Keratinocyte (primary cell): ENCODE data around the gene SNX30. TPM values are rescaled to one million over a fixed set of nuclear protein-coding genes. Genes with fewer than 3 reads are reported as not detected.

Experiments used
- DNase-seq: peaks from one replicate; pipeline ENCODE4 v3.0.0-alpha.2; 2011; ENCODE audit warnings: low read depth, missing footprints, low spot score
- FAIRE-seq: peaks from 2 replicates; lab custom pipeline; 2011; peaks lifted over from hg19 to GRCh38; lab: Jason Lieb, UNC
- H2AFZ ChIP-seq: 2 replicates; pipeline ENCODE4 v1.6.0; 2012; ENCODE audit warnings: low read length, control low read depth, inconsistent platforms; ENCODE audit not compliant: control insufficient read depth
- H3K27ac ChIP-seq: 2 replicates; pipeline ENCODE4 v1.5.1; 2011; ENCODE audit warnings: low read length; ENCODE audit not compliant: control insufficient read depth, insufficient read depth
- H3K27me3 ChIP-seq: 3 replicates; pipeline ENCODE4 v1.6.0; 2011; ENCODE audit warnings: low read length; ENCODE audit not compliant: control insufficient read depth, insufficient read depth; ENCODE audit errors: extremely low read depth
- H3K36me3 ChIP-seq, 2 experiments: 2 replicates in 1 of 2; 3 replicates in 1 of 2; pipeline ENCODE4 v1.5.1; 2011; ENCODE audit warnings: low read length in 2 of 2, mild to moderate bottlenecking in 1 of 2; ENCODE audit not compliant: control insufficient read depth in 2 of 2, insufficient read depth in 2 of 2; ENCODE audit errors: extremely low read depth in 1 of 2
- H3K4me1 ChIP-seq: 3 replicates; pipeline ENCODE4 v1.5.1; 2011; ENCODE audit warnings: low read length; ENCODE audit not compliant: control insufficient read depth, insufficient read depth; ENCODE audit errors: extremely low read depth
- H3K4me2 ChIP-seq: 3 replicates; pipeline ENCODE4 v1.6.0; 2011; ENCODE audit warnings: low read depth, low read length; ENCODE audit not compliant: control insufficient read depth, insufficient read depth; ENCODE audit errors: extremely low read depth
- H3K4me3 ChIP-seq, 3 experiments: fragments of 200-600 bp in 1 of 3; sonication (generic) in 1 of 3; 2 replicates in 2 of 3; 3 replicates in 1 of 3; pipeline ENCODE4 v1.5.1; 2011 to 2016; ENCODE audit warnings: low read length in 3 of 3, mild to moderate bottlenecking in 3 of 3, control low read depth in 2 of 3, inconsistent platforms in 1 of 3, low read depth in 1 of 3, mixed read lengths in 1 of 3, mixed run types in 1 of 3, moderate library complexity in 1 of 3; ENCODE audit not compliant: control insufficient read depth in 2 of 3, insufficient read depth in 2 of 3; ENCODE audit errors: extremely low read depth in 1 of 3
- H3K79me2 ChIP-seq: 2 replicates; pipeline ENCODE4 v1.6.0; 2012; ENCODE audit warnings: low read length; ENCODE audit not compliant: control insufficient read depth, insufficient read depth
- H3K9ac ChIP-seq: 3 replicates; pipeline ENCODE4 v1.6.0; 2011; ENCODE audit warnings: low read length; ENCODE audit not compliant: control insufficient read depth, insufficient read depth; ENCODE audit errors: extremely low read depth
- H3K9me1 ChIP-seq: 3 replicates; pipeline ENCODE4 v1.6.0; 2011; ENCODE audit warnings: low read length; ENCODE audit not compliant: control insufficient read depth, insufficient read depth; ENCODE audit errors: extremely low read depth
- H3K9me3 ChIP-seq: 2 replicates; pipeline ENCODE4 v1.5.1; 2012; ENCODE audit warnings: low read depth, low read length; ENCODE audit not compliant: control insufficient read depth
- H4K20me1 ChIP-seq: 3 replicates; pipeline ENCODE4 v1.6.0; 2011; ENCODE audit warnings: low read length; ENCODE audit not compliant: control insufficient read depth, insufficient read depth; ENCODE audit errors: extremely low read depth
- EZH2 ChIP-seq: IDR thresholded peaks from one replicate; pipeline ENCODE4 v1.6.1; 2012; ENCODE audit warnings: inconsistent platforms, mild to moderate bottlenecking, low read length, moderate library complexity
- dilution Hi-C: fragments of 300-500 bp; cut with MboI; formaldehyde crosslinking; loops from one replicate; pipeline ENCODE4 v1.7.0; 2020; ENCODE audit warnings: low sequenced_read_pairs; ENCODE audit not compliant: extremely low pct_ligation_motif_present
- polyA plus RNA-seq, 5 experiments: library from polyadenylated mRNA; depleted of rRNA in 3 of 5; stranded (reverse) in 3 of 5; stranded (forward) in 1 of 5; unstranded in 1 of 5; fragments of >200 nt; gene quantifications; 1 replicate in 1 of 5; 2 replicates in 3 of 5; 3 replicates in 1 of 5; pipeline versions ENCODE4 v1.2.1 to v1.2.3, GENCODE V29; 2011 to 2012; ENCODE audit warnings: missing spikeins in 2 of 5, low read depth in 1 of 5, low replicate concordance in 1 of 5
- TF ChIP-seq, protein P1 (sequence below), 3 experiments: IDR thresholded peaks in 1 of 3; conservative IDR thresholded peaks in 1 of 3; optimal IDR thresholded peaks in 1 of 3; 2 replicates in 2 of 3; 3 replicates in 1 of 3; pipeline versions ENCODE3 to v1.5.1; 2011; ENCODE audit warnings: low read length in 3 of 3, mild to moderate bottlenecking in 3 of 3, moderate library complexity in 2 of 3, control low read depth in 1 of 3, inconsistent platforms in 1 of 3; ENCODE audit not compliant: insufficient read depth in 2 of 3; ENCODE audit errors: extremely low read depth in 1 of 3

Gene SNX30
- polyA plus RNA-seq, 1 donor (not counting 4 experiments of a cell fraction or from before 2014, with no cell fraction given): 9.0 TPM

DNA sequence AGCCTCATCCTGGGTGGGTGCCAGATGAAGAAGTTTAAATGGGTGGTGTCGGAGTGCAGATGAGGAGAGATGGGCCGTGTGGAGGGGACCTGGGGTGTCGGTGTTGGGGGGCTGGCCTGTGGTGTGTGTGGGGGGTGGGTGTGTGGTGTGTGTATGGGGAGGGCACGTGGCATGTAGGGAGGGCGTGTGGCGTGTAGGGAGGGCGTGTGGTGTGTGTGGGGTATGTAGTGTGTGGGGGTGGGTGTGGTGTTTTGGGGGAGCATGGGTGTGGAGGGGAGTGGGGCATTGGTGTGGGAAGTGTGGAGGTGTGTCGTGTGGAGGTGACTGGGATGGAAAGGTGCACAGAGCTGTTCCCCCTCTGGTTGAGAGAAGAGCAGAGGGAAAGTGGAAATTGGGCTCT is 105.6 kb downstream of the SNX30 start:
- Histone ChIP-seq H3K9me1 (no peaks in the 10 kb centered on the region), H3K79me2 (no peaks in the 10 kb centered on the region), H4K20me1 (no peaks in the 10 kb centered on the region), H3K4me1 (no peaks in the 10 kb centered on the region), H3K4me3 (no peak overlapping the region), H3K27me3 (no peaks in the 10 kb centered on the region), H3K9me3 (no peaks in the 10 kb centered on the region), H3K36me3 (peaks cover 0 to 6% of the 10 kb centered on the region in 2 experiments), H3K9ac (no peak overlapping the region), H3K27ac (no peak overlapping the region), H2AFZ (no peak overlapping the region), H3K4me2 (no peak overlapping the region)
- DNase-seq (no peak), FAIRE-seq (no peak)
- TF ChIP-seq EZH2: no peak
- TF ChIP-seq, protein P1, sequence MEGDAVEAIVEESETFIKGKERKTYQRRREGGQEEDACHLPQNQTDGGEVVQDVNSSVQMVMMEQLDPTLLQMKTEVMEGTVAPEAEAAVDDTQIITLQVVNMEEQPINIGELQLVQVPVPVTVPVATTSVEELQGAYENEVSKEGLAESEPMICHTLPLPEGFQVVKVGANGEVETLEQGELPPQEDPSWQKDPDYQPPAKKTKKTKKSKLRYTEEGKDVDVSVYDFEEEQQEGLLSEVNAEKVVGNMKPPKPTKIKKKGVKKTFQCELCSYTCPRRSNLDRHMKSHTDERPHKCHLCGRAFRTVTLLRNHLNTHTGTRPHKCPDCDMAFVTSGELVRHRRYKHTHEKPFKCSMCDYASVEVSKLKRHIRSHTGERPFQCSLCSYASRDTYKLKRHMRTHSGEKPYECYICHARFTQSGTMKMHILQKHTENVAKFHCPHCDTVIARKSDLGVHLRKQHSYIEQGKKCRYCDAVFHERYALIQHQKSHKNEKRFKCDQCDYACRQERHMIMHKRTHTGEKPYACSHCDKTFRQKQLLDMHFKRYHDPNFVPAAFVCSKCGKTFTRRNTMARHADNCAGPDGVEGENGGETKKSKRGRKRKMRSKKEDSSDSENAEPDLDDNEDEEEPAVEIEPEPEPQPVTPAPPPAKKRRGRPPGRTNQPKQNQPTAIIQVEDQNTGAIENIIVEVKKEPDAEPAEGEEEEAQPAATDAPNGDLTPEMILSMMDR (optimal IDR thresholded peaks at IDR 0.05 in 1 of 3, IDR thresholded peaks at IDR 0.05 in 1 of 3, conservative IDR thresholded peaks at IDR 0.05 in 1 of 3; ENCODE audit: extremely low read depth in 1 of 3, insufficient read depth in 2 of 3, low read length in 3 of 3): no peak
- dilution Hi-C loops: no loop called here

- TF ChIP-seq EZH2: no peak
- TF ChIP-seq, protein P1 (optimal IDR thresholded peaks at IDR 0.05 in 1 of 3, IDR thresholded peaks at IDR 0.05 in 1 of 3, conservative IDR thresholded peaks at IDR 0.05 in 1 of 3; ENCODE audit: extremely low read depth in 1 of 3, insufficient read depth in 2 of 3, low read length in 3 of 3): no peak
- no peak for FAIRE-seq
These were observed 106.3 kb downstream of the SNX30 start for GRCh38 chr9:112856843-112857242.

More at GRCh38 chr9:112856843-112857242, 106.3 kb downstream of the SNX30 start:
- H3K4me1 ChIP-seq: no peaks in the 10 kb centered on the region
- dilution Hi-C loops: no loop called here
- no peak overlapping the region for H3K4me2 ChIP-seq
- H3K27ac ChIP-seq: no peak overlapping the region
- H3K79me2 ChIP-seq: no peaks in the 10 kb centered on the region
- H3K4me3 ChIP-seq: no peak overlapping the region
- no peak overlapping the region for H2AFZ ChIP-seq
- H3K9me1 ChIP-seq: no peaks in the 10 kb centered on the region
- no peaks in the 10 kb centered on the region for H4K20me1 ChIP-seq
- no peak for DNase-seq
- H3K36me3 ChIP-seq: peaks cover 0 to 9% of the 10 kb centered on the region in 2 experiments
- H3K9me3 ChIP-seq: no peaks in the 10 kb centered on the region
- no peaks in the 10 kb centered on the region for H3K27me3 ChIP-seq
- no peak overlapping the region for H3K9ac ChIP-seq
